ENCODE results near the gene ATP5ME.

Gene ATP5ME

DNA sequence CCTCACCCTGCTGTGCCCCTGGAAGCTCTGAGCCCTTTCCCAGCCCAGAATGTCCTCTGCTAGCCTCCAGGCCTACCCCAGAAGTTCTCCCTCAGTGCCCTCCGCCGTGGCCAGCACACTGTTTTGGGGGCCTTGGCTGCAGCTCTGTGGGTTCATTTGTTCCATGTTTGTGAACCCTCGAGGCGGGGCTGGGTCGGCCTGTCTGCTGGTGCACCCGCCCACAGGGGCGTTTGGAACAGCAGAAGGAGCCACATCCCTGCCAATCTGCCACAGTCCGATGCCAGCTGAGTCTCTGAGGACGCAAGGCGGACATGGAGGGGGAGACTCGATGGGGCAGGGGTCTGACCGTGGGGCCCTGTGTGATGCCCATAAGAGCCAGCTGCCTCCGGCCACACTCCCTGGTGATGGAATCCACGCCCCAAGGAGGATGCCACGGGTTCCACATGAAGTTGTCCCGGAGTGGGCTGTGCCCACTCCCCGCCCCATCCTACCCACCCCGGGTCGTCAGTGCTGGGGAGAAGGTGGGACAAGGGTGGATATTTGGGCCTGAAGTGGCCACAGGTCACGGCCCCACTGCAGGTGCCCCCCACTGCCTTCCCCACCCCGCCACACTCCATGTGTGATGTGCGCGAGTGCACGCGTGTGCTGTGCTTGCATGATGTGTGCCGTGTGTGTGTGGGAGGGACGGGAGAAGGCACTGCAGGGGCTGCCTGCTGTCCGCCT is 7.1 kb downstream of the ATP5ME start:
- FAIRE-seq, result no peak

DNA sequence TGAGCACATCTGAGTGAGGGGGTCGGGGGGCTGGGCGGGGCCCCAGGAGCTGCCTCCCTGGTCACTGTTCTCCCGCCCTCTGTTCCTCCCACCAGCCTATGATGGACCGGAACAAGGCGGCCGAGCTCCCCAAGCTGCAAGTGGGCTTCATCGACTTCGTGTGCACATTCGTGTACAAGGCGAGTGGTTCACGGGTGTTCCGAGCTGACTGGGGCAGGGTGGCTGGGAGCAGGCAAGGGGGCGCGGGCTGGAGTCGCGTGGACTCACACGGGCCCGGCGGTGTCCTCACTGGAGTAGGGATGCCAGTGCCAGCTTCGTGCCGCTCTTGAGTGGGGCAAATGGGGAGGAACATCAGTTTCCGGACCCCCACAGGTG is 7.7 kb downstream of the ATP5ME start:
- FAIRE-seq, result no peak

DNA sequence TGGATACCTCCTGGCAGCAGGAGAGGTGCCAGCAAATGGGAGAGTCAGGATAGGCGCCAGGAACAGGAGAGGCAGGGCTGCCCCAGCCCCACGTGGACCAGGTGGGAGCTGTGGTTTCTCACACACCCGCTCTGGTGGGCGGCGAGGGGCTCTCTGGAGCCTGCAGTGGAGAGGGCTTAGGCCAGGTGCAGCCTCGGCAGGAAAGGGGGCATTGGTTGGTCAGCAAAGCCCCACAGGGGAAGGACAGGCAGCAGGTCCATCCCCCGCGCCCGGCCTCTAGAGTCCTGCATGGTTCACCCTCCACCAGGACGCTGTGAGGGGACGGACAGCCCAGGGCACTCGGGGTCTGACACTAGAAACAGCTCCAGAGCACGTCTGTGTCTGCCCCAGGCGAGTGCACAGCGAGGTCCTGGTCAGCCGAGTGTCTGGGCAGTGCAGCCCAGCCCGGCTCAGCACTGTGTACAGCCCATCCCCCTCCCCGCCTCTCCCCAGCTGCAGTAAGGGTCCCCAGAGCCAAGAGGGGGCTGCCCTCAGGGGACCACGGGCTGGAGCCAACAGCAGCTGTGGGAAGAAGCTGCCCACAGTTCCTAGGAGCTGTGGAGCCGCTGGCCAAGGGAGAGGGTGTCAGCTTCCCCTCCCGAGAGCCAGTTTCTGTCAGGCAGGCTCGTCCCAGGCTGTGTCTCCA is 8.2 kb downstream of the ATP5ME start:
- no peak for FAIRE-seq

DNA sequence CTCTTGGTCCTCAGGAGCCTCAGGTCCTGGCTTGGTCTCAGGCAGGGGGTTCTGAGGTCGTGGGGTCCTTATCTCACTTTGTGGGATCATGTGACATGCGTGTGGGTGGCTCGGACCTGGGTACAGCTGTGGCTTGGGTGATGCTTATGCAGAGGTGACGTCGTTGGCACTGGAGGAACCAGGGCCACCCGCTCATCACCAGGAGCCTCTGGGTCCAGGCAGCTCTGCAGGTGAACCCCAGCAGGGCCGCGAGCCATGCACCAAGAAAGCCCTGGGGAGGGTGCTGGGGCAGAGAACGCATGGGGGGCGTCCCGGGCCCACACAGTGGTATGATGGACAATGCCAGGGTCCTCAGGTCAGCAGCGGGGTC is 8.7 kb downstream of the ATP5ME start:
- no peak for FAIRE-seq

DNA sequence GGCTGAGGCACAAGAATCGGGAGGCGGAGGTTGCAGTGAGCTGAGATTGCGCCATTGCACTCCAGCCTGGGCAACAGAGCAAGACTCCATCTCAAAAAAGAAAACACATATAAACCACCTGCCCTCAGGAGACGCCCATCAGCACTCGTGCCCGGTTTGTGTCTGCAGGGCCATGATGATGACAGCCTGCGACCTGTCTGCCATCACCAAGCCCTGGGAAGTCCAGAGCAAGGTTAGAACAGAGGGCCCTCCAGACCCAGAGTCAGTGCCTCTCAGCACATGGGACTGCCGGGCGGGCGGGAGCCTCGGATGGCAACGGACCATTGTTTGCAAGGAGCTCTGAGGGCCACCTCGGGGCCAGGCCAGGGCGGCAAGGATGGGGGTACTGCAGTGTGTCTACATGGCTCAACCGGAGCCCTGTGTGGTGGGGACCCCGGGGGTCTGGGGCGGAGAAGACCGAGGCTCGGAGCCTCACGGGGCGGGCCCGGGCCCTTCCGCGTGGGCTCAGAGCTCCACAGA is 9.3 kb downstream of the ATP5ME start:
- FAIRE-seq, result no peak

DNA sequence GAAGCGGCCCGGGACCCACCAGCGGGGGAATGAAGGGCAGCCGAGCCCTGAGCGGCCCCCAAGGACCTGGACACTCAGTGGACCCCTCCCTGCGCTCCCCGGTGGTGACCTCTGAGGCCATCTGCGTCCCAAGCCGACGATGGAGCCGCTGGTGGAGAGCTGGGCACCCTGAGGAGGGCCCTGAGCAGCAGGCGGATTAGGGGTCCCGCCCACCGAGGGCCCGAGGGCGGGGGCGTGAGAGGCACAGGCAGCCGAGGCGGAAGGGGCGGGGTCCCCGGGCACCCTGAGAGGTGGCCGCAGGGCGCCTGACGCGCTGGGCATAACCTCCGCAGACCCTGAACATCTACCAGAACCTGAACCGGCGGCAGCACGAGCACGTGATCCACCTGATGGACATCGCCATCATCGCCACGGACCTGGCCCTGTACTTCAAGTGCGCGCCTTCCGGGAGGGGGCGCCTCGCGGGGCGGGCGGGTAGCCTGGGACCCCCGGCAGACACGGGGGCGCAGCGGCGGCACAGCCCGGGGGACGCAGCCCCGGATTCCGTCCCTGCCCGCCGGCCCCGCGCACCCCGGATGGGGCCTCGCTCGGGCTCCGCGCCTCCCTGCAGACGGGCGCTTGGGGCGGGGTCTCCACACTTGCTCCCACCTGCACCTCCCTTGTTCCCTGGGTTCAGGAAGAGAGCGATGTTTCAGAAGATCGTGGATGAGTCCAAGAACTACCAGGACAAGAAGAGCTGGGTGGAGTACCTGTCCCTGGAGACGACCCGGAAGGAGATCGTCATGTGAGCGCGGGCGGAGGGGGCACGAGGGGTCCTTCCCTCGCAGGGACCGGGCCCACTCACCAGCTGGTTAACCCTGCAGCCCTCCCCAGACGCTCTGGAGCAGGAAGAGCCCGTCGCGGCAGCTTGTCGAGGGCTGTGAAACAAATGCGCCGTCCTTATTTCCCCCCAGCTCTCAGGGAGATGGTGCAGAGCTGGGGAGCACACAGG is 10.3 kb downstream of the ATP5ME start:
- no peak for FAIRE-seq

DNA sequence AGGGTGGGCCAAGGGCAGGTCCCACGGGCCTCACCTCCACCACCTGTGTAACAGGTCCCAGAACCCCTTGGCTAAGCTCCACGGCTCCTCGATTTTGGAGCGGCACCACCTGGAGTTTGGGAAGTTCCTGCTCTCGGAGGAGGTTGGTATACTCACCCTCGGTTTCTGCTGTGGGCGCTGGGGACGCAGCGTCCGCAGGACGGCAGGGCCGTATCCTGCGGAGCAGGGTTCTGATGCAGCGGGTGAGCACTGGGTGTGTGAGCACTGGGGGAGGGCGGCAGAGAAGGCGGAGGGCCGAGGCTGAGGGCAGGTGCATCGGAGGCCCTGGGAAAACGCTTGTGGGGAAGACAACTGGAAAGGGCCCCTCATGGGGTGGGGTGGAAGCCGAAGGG is 11.0 kb downstream of the ATP5ME start:
- FAIRE-seq, result no peak

DNA sequence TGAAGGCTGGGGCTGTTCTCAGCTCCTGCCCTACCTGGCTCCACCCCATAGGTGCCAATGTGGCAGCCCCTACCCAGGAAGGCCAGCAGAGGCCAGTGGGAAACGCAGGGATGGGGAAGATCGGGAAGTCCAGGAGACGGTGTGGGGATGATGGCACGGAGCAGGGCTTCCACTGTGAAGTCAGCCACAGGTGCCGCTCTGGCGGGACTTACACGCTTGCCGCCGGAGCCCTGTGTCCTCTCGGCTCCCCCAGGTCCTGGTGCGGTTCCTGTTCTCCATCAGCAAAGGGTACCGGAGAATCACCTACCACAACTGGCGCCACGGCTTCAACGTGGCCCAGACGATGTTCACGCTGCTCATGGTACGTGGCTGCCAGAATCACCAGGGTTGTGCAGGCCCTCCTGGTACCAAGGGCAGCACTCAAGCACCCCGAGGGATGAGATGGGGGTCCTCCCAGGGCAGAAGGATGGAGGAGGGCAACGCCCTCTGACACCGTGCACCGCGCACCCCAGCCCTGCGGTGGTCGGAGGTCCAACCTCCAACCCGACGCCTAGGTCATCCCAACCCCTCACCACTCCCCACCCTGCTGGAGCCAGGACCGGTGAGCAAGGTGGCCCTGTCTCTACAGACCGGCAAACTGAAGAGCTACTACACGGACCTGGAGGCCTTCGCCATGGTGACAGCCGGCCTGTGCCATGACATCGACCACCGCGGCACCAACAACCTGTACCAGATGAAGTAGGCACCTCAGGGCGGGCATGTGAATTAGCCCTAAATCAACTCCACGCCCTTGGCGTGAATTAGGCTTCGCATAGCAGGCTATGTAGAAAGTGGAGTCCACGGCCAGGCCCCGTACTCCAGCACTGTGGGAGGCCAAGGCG is 12.0 kb downstream of the ATP5ME start:
- no peak for FAIRE-seq

DNA sequence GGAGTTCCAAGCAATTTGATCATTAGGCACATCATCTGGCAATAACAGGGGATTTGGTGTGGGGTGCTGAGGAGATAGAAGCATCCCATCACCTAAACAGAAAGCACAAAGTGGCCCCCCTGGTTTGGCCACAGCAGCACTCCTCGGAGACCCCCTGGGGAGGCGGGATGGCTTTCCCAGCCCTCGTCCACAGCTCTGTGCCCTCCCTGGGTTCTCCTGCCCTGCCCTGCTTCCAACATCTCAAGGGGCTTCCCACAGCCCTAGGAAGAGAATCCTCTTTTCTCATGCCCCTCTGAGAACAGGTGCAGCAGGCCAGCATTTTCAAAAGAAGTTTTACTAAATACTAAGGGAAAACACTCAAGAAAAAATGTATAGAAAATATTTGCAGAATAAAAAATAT is 12.8 kb downstream of the ATP5ME start:
- no peak for FAIRE-seq

DNA sequence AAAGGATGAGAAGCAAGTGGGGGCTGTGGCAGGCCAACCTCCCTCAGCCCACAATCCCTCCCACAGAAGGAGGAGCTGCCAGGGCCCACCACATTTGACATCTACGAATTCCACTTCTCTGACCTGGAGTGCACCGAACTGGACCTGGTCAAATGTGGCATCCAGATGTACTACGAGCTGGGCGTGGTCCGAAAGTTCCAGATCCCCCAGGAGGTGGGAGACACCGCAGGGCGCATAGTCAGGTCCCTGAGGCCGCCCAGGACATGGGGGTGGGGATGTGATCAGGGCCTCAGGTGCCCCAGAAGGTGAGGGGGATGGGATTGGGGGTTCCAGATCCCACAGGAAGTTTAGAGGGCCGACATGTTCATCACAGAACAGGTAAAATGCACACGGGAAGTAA is 13.7 kb downstream of the ATP5ME start:
- no peak for FAIRE-seq

DNA sequence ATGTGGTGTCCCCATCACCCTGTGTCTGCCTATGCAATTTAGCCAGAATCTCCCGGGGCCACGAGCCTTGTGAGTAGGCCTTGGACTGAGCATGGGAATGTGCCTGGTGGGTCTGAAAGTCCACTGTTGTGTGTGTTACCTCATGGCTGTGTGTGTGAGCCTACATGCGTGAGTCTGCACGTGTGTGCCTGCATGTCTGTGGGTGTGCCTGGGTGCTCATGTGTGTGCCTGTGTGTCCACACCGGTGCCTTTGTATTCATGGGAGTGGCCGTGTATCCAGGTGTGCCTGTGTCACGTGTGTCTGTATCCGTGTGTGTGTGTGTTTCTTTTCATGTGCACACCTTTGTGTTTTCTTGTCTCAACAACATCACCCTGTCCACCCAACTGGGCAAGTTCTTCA is 14.2 kb downstream of the ATP5ME start:
- FAIRE-seq, result no peak

DNA sequence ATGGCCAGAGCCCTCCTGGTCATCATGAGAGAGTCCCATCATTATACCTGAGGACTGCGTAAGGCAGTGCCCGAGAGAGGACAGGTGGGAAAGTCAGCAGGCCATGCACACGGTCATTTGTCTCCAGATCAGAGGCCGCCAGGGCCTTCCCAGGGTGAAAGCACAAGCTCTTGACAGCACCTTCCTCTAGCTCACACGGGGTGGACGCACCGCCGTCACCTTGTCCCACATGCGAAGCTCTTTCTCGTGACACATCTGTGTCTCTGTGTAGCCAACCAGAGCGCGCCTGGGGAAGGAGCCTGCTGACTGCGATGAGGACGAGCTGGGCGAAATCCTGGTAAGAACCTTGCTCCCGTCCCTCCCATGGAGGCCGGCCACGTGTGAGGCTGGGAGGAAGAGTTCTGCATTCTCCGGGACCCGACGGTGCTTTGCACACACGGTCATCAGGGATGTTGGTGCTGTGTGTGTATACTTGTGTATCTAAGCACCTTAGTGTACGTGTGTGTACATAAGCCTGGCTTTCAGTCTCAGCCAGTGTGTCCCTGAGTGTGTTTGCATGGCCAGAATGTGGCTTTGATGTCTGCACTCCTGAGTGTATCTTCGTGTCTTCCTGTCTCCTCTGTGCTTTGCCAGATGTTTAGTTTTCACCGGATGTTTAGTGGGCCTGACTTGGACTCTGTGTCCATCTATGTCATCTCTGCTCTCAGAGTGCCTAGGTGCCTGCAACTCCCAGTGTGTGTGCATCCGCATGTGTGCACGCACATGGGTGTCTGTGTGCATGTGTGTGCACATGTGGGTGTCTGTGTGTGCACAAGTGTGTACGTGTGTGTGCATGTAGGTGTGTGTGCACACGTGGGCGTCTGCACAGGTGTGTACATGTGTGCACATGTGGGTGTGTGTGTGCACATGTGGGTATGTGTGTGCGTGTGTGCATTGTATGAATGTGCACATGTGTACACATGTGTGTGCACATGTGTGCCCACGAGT is 15.1 kb downstream of the ATP5ME start:
- FAIRE-seq, result no peak

DNA sequence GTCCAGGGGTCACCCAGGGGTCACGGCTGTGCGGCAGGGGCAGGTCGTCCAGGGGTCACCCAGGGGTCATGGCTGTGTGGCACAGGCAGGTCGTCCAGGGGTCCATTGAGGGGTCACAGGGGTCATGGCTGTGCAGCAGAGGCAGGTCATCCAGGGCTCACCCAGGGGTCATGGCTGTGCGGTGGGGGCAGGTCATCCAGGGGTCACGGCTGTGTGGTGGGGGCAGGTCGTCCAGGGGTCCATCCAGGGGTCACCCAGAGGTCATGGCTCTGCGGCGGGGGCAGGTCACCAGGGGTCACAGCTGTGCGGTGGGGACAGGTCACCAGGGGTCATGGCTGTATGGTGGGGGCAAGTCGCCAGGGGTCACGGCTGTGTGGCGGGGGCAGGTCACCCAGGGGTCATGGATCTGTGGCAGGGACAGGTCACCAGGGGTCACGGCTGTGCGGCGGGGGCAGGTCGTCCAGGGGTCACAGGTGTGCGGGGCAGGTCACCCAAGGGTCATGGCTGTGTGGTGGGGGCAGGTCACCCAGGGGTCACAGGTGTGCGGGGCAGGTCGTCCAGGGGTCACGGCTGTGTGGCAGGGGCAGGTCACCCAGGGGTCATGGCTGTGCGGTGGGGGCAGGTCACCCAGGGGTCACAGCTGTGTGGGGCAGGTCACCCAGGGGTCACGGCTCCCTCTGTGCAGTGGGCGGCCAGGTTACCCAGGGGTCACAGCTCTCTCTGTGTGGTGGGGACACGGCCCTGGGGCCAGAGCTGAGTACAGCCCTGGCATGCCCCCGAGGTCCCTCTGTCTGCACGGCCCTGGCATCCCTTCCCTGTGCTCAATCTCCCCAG is 16.0 kb downstream of the ATP5ME start:
- FAIRE-seq, result no peak

DNA sequence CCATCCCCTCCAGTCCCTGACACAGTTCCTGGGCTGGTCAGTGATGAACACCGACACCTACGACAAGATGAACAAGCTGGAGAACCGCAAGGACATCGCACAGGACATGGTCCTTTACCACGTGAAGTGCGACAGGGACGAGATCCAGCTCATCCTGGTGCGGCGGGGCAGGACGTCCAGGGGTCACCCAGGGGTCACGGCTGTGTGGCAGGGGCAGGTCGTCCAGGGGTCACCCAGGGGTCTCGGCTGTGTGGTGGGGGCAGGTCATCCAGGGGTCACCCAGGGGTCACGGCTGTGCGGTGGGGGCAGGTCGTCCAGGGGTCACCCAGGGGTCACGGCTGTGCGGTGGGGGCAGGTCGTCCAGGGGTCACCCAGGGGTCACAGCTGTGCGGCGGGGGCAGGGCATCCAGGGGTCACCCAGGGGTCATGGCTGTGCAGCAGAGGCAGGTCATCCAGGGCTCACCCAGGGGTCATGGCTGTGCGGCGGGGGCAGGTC is 16.7 kb downstream of the ATP5ME start:
- FAIRE-seq, result no peak

DNA sequence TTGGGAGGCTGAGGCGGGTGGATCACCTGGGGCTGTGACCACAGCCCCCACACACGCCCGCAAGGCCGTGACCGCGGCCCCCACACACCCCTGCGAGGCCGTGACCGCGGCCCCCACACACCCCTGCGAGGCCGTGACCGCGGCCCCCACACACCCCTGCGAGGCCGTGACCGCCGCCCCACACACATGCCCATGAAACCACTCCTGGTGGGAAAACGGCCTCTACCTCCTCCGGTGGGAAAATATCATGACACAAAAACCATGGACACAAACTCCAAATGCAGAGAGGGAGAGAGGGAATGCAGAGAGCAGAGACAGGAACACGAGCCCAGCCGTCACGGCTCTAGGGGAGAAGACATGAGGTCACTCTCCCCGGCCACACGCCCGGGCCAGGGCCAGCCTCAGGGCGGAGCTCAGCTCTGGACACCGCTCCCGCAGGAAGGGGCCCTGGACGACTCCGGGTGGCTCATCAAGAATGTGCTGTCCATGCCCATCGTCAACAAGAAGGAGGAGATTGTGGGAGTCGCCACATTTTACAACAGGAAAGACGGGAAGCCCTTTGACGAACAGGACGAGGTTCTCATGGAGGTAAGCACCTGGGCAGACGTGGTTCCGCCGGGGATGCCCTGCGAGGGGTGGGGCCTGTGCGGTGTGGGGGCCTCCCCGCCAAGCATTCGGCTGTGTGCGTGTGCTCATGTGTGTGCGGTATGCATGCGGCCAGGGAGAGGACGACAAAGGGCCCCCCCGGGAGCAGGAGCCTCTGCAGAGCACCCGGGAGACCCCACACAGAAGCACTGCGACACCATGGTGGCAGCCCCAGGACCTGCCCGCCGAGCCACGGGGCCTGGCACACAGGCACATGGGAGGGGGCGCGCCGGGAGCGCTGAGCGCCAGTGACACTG is 17.4 kb downstream of the ATP5ME start:
- FAIRE-seq, result no peak

DNA sequence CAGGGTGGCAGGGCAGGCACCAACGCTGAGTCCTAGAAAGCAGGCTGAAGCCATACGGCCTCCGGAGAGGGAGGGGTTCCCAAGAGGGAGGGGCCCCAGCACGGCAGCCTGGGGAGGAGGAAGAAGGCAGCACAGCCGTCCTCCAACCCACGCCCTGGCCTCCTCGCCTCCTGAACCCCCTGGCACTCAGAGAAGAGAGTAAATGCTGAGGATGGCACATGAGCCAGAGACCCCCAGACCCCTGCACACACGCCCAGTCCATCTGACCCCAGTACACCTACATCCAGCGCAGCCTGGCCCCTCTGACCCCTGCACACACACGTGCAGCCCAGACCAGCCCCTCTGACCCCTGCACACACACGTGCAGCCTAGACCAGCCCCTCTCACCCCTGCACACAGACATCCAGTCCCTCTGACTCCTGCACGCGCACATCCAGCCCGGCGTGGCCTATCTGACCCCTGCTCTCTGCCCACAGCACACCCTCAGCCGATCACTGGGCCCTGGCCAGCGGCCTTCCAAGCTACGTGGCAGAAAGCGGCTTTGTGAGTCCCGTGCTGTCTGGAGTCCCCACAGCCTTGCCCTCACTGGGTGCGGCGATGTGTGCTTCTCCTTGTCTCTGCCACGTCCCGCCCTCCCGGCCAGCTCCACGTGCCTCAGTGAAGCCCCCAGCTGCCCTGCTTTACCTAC is 18.5 kb downstream of the ATP5ME start:
- FAIRE-seq, result no peak

DNA sequence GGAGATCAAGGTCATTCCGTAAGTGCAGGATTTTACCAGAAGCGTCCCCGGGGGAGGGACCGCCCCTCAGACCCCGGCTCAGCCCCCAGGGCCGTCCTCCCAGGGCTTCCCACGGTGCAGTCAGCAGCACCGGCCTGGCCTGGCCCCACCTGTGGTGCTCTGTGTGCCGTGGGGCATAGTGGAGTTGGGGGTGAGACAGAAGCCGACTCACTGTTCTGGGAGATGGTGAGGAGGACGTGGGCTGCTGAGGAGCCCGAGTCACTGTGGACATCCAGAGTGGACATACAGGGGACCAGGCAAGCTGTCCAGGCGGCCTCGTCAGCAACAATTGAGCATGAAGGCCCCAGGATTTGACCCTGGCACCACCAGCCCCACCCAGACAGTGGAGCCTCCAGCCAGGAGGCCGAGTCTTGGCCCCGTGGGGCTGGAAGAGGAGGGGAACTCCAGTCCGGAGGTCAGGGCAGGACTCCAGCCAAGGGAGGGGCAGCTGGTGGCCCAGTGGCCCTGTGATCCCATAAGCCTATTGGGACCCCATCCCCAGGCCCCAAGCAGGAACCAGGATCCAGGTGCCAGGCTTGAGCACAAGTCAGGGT is 19.1 kb downstream of the ATP5ME start:
- no peak for FAIRE-seq

DNA sequence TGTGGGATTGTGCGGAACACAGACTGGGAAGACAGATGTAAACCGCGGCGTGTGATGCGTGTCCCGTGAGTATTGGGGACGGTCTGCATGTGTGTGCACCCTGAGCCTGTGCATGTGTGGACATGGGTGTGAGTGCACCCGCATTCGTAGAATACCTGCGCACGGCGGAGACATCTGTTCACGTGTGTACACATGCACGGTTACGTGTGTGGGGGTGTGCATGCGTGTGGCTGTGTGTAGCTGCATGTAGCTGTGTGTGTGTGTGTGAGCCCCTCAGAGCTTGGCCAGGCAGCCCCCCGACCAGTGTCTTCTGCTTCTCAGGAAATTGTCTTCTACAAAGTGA is 19.6 kb downstream of the ATP5ME start:
- no peak for FAIRE-seq
